ENCODE data around the gene WDR46.

DNA sequence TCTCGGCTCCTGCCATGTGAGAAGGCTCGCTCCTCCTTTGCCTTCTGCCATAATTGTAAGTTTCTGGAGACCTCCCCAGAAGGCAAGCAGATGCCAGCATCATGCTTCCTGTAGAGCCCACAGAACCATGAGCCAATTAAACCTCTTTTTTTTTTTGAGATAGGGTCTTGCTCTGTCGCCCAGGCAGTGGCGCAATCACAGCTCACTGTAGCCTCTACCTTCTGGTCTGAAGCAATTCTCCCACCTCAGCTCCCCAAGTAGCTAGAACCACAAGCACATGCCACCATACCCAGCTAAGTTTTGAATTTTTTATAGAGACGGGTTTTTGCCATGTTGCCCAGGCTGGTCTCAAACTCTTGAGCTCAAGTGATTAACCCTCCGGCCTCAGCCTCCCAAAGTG is 52.2 kb downstream of the WDR46 start:
- TF ChIP-seq, protein P1, sequence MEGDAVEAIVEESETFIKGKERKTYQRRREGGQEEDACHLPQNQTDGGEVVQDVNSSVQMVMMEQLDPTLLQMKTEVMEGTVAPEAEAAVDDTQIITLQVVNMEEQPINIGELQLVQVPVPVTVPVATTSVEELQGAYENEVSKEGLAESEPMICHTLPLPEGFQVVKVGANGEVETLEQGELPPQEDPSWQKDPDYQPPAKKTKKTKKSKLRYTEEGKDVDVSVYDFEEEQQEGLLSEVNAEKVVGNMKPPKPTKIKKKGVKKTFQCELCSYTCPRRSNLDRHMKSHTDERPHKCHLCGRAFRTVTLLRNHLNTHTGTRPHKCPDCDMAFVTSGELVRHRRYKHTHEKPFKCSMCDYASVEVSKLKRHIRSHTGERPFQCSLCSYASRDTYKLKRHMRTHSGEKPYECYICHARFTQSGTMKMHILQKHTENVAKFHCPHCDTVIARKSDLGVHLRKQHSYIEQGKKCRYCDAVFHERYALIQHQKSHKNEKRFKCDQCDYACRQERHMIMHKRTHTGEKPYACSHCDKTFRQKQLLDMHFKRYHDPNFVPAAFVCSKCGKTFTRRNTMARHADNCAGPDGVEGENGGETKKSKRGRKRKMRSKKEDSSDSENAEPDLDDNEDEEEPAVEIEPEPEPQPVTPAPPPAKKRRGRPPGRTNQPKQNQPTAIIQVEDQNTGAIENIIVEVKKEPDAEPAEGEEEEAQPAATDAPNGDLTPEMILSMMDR (IDR thresholded peaks at IDR 0.05), result no peak
- no peak for TF ChIP-seq POLR2A (IDR thresholded peaks at IDR 0.05)
